ENCODE measurements around the gene LRRC74B.

- no peak for TF ChIP-seq CTCF (IDR thresholded peaks at IDR 0.05)
- no peak for TF ChIP-seq POLR2AphosphoS5 (IDR thresholded peaks at IDR 0.05)
- no peak for TF ChIP-seq POLR2A (IDR thresholded peaks at IDR 0.05)
Observed at GRCh38 chr22:21064917-21065864, 19.4 kb downstream of the LRRC74B start.

All from suprapubic skin (tissue), 4 donors.